Measurements from ENCODE around the gene SPATS2.
"Not testable (repeated sequence)": the region's sequence is repeated elsewhere in the genome, so short reads cannot be mapped to it uniquely, and the experiment has no call there.

SPATS2 gene

DNA sequence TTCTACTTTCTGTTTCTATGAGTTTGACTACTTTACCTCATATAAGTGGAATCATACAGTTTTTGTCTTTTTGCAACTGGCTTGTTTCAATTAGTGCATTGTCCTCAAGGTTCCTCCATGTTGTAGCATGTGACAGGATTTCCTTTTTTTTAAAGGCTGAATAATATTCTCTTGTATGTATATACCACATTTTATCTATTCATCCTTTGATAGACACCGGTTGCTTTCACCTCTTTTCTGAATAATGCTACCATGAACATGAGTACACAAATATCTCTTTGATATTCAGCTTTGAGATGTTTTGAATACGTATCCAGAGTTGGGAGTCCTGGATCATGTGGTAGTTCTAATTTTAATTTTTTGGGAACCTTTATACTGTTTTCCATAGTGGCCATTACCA lies 65.4 kb downstream of the SPATS2 start:
- no peaks in the 10 kb centered on the region for H3K36me3 ChIP-seq (ENCODE audit: insufficient read depth, insufficient read length, low read length)
- H3K4me3 ChIP-seq (ENCODE audit: insufficient read length, low read depth), result no peak overlapping the region
- no peaks in the 10 kb centered on the region for H3K27me3 ChIP-seq (ENCODE audit: insufficient read depth, insufficient read length)
- H3K9ac ChIP-seq (ENCODE audit: insufficient read length, low read depth), result no peak overlapping the region
- H3K4me1 ChIP-seq (ENCODE audit: insufficient read depth, insufficient read length), result no peaks in the 10 kb centered on the region
- DNase-seq (ENCODE audit: low read depth, low spot score), result no peak
- TF ChIP-seq SUZ12 (IDR thresholded peaks at IDR 0.05; ENCODE audit: extremely low read depth, insufficient read depth, insufficient read length), result no peak
- no peak for TF ChIP-seq ZNF274 (IDR thresholded peaks at IDR 0.05; ENCODE audit: low read depth, low read length)
- TF ChIP-seq YY1 (IDR thresholded peaks at IDR 0.05; ENCODE audit: insufficient read depth, insufficient read length), result no peak
- no peaks in the 10 kb centered on the region; the same call in 1 of the 2 replicates for H3K9me3 ChIP-seq (ENCODE audit: insufficient read depth, low read length)

DNA sequence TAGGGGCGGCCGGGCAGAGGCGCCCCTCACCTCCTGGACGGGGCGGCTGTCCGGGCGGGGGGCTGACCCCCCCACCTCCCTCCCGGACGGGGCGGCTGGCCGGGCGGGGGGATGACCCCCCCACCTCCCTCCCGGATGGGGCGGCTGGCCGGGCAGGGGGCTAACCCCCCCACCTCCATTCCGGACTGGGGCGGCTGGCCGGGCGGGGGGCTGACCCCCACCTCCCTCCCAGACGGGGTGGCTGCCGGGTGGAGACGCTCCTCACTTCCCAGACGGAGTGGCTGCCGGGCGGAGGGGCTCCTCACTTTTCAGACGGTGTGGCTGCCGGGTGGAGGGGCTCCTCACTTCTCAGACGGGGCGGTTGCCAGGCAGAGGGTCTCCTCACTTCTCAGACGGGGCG lies 69.5 kb downstream of the SPATS2 start:
- not testable (repeated sequence) for H3K4me1 ChIP-seq (ENCODE audit: insufficient read depth, insufficient read length); H3K27me3 ChIP-seq (ENCODE audit: insufficient read depth, insufficient read length); H3K4me3 ChIP-seq (ENCODE audit: insufficient read length, low read depth); DNase-seq (ENCODE audit: low read depth, low spot score); H3K9me3 ChIP-seq (ENCODE audit: insufficient read depth, low read length); H3K36me3 ChIP-seq (ENCODE audit: insufficient read depth, insufficient read length, low read length); H3K9ac ChIP-seq (ENCODE audit: insufficient read length, low read depth)

DNA sequence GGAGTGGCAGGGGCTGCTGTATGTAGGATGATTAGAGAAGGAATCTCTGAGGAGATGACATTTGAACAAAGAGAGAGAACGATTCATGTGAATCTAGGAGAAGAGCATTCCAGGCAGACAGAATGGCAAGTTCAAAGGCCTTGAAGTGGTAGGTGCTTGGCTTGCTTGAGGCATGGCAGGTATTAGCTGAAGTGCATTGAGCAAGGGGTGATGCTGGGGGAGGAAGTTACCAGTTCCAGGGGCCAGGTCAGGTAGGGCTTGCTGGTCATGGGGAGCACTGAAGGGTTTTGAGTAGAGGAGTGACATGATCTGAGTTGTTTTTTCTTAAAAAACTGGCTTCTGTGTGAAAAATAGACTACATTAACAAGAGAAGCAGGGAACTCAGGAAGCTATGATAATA lies 71.8 kb downstream of the SPATS2 start:
- TF ChIP-seq SUZ12 (IDR thresholded peaks at IDR 0.05; ENCODE audit: extremely low read depth, insufficient read depth, insufficient read length), result no peak
- no peak for TF ChIP-seq ZNF274 (IDR thresholded peaks at IDR 0.05; ENCODE audit: low read depth, low read length)
- TF ChIP-seq YY1 (IDR thresholded peaks at IDR 0.05; ENCODE audit: insufficient read depth, insufficient read length), result no peak
- Histone ChIP-seq H3K27me3 (ENCODE audit: insufficient read depth, insufficient read length) (no peaks in the 10 kb centered on the region), H3K9ac (ENCODE audit: insufficient read length, low read depth) (no peak overlapping the region), H3K9me3 (ENCODE audit: insufficient read depth, low read length) (no peaks in the 10 kb centered on the region; the same call in 1 of the 2 replicates), H3K4me1 (ENCODE audit: insufficient read depth, insufficient read length) (no peaks in the 10 kb centered on the region), H3K4me3 (ENCODE audit: insufficient read length, low read depth) (no peak overlapping the region), H3K36me3 (ENCODE audit: insufficient read depth, insufficient read length, low read length) (peaks cover 4% of the 10 kb centered on the region)
- no peak for DNase-seq (ENCODE audit: low read depth, low spot score)

GRCh38 chr12:49440035-49440434 lies 72.8 kb downstream of the SPATS2 start:
- H3K4me3 ChIP-seq (ENCODE audit: insufficient read length, low read depth), result no peak overlapping the region
- H3K4me1 ChIP-seq (ENCODE audit: insufficient read depth, insufficient read length), result no peaks in the 10 kb centered on the region
- H3K9me3 ChIP-seq (ENCODE audit: insufficient read depth, low read length), result no peaks in the 10 kb centered on the region; the same call in 1 of the 2 replicates
- peaks cover 4% of the 10 kb centered on the region for H3K36me3 ChIP-seq (ENCODE audit: insufficient read depth, insufficient read length, low read length)
- DNase-seq (ENCODE audit: low read depth, low spot score), result no peak
- H3K27me3 ChIP-seq (ENCODE audit: insufficient read depth, insufficient read length), result no peaks in the 10 kb centered on the region
- H3K9ac ChIP-seq (ENCODE audit: insufficient read length, low read depth), result no peak overlapping the region
- TF ChIP-seq YY1 (IDR thresholded peaks at IDR 0.05; ENCODE audit: insufficient read depth, insufficient read length) (no peak), ZNF274 (IDR thresholded peaks at IDR 0.05; ENCODE audit: low read depth, low read length) (no peak), SUZ12 (IDR thresholded peaks at IDR 0.05; ENCODE audit: extremely low read depth, insufficient read depth, insufficient read length) (no peak)

- TF ChIP-seq SUZ12 (IDR thresholded peaks at IDR 0.05; ENCODE audit: extremely low read depth, insufficient read depth, insufficient read length) (no peak), ZNF274 (IDR thresholded peaks at IDR 0.05; ENCODE audit: low read depth, low read length) (no peak), YY1 (IDR thresholded peaks at IDR 0.05; ENCODE audit: insufficient read depth, insufficient read length) (no peak)
- H3K9ac ChIP-seq (ENCODE audit: insufficient read length, low read depth), result no peak overlapping the region
- no peak overlapping the region for H3K4me3 ChIP-seq (ENCODE audit: insufficient read length, low read depth)
- H3K9me3 ChIP-seq (ENCODE audit: insufficient read depth, low read length), result no peaks in the 10 kb centered on the region
- DNase-seq (ENCODE audit: low read depth, low spot score), result no peak
- no peaks in the 10 kb centered on the region for H3K27me3 ChIP-seq (ENCODE audit: insufficient read depth, insufficient read length)
- peaks cover 4% of the 10 kb centered on the region for H3K36me3 ChIP-seq (ENCODE audit: insufficient read depth, insufficient read length, low read length)
- H3K4me1 ChIP-seq (ENCODE audit: insufficient read depth, insufficient read length), result no peaks in the 10 kb centered on the region
Observed at GRCh38 chr12:49442915-49443314, 75.7 kb downstream of the SPATS2 start.

GRCh38 chr12:49446571-49446970 lies 79.3 kb downstream of the SPATS2 start:
- Histone ChIP-seq H3K36me3 (ENCODE audit: insufficient read depth, insufficient read length, low read length) (peaks cover 4% of the 10 kb centered on the region), H3K27me3 (ENCODE audit: insufficient read depth, insufficient read length) (no peaks in the 10 kb centered on the region), H3K4me1 (ENCODE audit: insufficient read depth, insufficient read length) (no peaks in the 10 kb centered on the region), H3K9ac (ENCODE audit: insufficient read length, low read depth) (no peak overlapping the region), H3K9me3 (ENCODE audit: insufficient read depth, low read length) (no peaks in the 10 kb centered on the region), H3K4me3 (ENCODE audit: insufficient read length, low read depth) (no peak overlapping the region)
- no peak for TF ChIP-seq ZNF274 (IDR thresholded peaks at IDR 0.05; ENCODE audit: low read depth, low read length)
- no peak for DNase-seq (ENCODE audit: low read depth, low spot score)

DNA sequence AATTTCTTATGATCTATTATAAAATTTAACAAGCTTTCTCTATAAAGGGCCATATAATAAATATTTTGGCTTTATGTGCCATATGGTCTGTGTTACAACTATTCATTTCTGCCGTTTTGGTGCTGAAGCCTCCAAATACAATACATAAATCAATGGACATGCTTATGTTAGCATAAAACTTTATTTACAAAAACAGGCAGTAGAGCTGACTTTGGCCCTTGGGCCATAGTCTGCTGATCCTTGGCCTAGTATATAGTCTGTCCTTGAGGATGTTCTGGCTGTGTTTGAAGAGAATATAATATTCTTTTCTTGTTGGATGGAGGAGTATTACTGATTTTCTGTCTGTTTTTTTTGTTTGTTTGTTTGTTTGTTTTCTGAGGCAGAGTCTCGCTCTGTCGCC lies 81.6 kb downstream of the SPATS2 start:
- Histone ChIP-seq H3K27me3 (ENCODE audit: insufficient read depth, insufficient read length) (no peaks in the 10 kb centered on the region), H3K9me3 (ENCODE audit: insufficient read depth, low read length) (no peaks in the 10 kb centered on the region), H3K9ac (ENCODE audit: insufficient read length, low read depth) (no peak overlapping the region), H3K4me3 (ENCODE audit: insufficient read length, low read depth) (no peak overlapping the region), H3K4me1 (ENCODE audit: insufficient read depth, insufficient read length) (no peaks in the 10 kb centered on the region), H3K36me3 (ENCODE audit: insufficient read depth, insufficient read length, low read length) (peaks cover under 1% of the 10 kb centered on the region)
- no peak for TF ChIP-seq YY1 (IDR thresholded peaks at IDR 0.05; ENCODE audit: insufficient read depth, insufficient read length)
- TF ChIP-seq ZNF274 (IDR thresholded peaks at IDR 0.05; ENCODE audit: low read depth, low read length), result no peak
- TF ChIP-seq SUZ12 (IDR thresholded peaks at IDR 0.05; ENCODE audit: extremely low read depth, insufficient read depth, insufficient read length), result no peak
- DNase-seq (ENCODE audit: low read depth, low spot score), result no peak
